ENCODE measurements around the gene TNFSF4.

The TNFSF4 gene

GRCh38 chr1:173210716-173211231 lies 3.6 kb upstream of the TNFSF4 start:
- DNase-seq (ENCODE audit: low read depth in 2 of 2), result no peak

DNA sequence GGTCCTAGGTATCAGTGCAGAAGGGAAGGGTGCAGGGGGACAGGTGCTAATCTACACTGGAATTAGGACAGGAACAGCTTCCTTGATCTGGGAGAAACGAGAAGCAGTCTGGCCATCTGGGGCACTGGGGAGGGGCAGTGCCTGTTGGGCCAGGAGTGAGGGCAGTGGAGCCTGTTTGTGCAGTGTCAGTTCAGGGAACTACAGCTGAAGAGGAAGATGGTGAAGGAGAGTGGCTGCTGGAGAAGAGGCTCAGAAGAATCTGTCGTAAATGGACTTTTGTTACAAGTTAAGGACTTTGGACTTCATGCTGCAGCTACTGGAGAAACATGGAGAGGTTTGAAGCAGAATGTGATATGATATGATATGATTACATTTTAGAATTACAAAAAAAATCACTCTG lies 3.2 kb upstream of the TNFSF4 start:
- no peak for DNase-seq (ENCODE audit: low read depth in 2 of 2)

GRCh38 chr1:173208868-173209267 lies 1.7 kb upstream of the TNFSF4 start:
- no peak for DNase-seq (ENCODE audit: low read depth in 2 of 2)

DNA sequence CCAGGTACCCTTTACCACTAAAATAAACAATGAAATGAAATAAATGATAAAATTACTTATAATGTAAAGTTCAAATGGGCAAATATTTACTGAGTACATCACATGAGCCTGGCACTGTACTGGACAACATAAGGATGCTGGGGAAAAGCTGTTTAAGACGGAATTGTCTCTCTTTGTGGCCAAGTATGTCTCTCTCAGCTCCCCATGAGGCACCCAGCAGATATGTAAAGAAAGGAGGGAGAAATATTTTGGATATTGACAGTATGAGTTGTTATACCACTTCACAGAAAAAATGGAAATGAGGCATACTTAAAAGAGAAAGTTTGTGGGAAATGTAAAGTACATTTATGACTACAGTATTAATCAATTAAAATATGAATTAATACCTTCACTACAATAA lies 1.0 kb upstream of the TNFSF4 start:
- no peak for DNase-seq (ENCODE audit: low read depth in 2 of 2)

DNA sequence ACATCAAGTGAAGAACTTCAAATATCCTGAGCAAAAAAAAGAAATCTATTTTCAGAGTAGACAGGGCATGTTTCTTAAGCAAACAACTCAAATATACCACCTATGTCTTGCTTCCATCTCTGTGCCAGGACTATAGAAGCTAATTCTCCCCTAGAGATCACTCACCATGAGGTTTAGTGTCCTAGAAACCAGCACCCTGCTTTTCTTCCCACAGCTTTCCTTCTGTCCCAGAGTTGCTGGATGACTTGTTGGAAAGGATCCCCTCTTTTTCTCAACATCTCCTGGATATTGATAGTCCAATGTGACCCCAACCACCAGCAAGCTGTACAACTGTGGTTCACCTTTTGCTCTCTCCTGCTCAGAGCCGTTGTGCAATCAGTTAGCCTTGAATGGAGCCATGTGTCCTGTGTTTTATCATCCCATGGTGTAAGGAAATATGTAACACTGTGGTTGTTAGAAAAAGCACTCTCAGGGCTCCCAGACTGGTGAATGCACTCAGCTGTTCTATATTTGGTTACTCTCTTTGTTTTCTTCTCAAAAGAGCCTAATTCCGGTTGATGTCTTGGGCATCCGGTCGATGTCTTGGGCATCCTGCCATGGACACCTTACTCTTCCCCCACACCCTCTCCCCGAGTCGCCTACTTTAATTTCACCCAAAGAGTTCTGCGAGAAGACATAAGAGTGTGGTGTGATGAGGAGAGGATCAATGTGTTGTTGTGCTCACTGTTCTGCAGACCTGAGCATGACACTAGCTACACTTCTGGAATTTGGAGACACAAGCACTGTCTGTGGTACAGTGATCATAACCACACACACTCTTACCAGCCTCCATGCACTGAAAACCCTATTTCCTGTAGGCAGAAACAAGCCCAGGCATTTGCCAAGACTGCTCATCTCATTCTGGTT lies 1.7 kb downstream of the TNFSF4 start:
- DNase-seq (ENCODE audit: low read depth in 2 of 2), result peak in 1 of 2 donors; percentile 8

GRCh38 chr1:173204693-173205092 lies 2.4 kb downstream of the TNFSF4 start:
- no peak for DNase-seq (ENCODE audit: low read depth in 2 of 2)

- DNase-seq (ENCODE audit: low read depth in 2 of 2), result no peak
These were observed 4.5 kb downstream of the TNFSF4 start for GRCh38 chr1:173202424-173203145.

GRCh38 chr1:173201969-173202368 lies 5.2 kb downstream of the TNFSF4 start:
- no peak for DNase-seq (ENCODE audit: low read depth in 2 of 2)

- no peak for DNase-seq (ENCODE audit: low read depth in 2 of 2)
These were observed 11.5 kb downstream of the TNFSF4 start for GRCh38 chr1:173195596-173196088.

DNA sequence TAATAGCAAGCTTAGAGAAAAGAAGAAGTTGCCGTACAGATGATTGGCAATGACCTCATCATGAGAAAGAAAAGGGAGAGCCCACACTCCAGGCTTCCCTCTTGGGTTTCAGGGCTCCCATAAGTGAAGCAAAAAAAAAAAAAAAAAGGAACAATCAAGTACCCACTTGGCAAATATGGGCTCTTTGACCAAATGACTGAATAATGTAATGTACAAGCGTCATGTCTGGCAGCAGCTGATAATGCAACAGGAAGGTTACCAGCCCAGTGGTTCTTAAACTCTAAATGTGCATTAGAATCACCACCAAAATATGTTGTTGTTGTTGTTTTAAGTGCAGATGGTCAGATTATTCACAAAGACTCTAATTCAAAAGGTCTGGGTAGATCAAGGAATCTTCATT lies 13.5 kb downstream of the TNFSF4 start:
- no peak for DNase-seq (ENCODE audit: low read depth in 2 of 2)

DNA sequence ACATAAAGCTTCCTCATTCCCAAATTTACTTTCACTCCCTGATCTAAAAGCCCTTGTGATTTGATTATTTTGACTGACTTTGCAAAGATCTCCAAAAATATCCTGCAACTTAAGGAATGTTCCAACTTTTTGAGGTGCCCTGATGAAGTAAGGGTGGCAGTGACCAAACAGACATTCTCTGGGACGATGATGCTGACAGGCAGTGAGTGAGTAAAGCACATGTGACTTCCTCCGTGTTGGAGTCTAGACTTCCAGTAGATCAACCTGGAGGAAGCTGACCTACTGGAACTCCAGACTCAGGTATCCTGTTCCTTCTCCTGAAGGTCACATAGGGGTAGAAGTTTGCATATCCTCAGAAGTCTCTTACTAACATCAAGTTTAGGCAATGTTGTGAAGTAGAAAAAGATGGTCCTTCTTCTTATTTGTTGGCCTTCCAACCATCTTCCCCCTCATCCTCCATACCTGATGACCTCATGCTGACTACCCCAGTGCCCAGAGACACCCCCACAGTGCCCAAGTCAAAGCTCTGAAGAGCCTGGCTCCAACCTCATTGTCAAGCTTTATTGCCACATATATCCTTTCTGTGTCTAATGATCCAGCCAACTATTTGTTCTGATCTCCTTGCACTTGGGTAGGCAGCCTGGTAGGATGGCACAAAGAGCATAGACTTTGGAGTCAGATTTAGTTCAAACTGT lies 16.0 kb downstream of the TNFSF4 start:
- DNase-seq (ENCODE audit: low read depth in 2 of 2), result no peak

DNA sequence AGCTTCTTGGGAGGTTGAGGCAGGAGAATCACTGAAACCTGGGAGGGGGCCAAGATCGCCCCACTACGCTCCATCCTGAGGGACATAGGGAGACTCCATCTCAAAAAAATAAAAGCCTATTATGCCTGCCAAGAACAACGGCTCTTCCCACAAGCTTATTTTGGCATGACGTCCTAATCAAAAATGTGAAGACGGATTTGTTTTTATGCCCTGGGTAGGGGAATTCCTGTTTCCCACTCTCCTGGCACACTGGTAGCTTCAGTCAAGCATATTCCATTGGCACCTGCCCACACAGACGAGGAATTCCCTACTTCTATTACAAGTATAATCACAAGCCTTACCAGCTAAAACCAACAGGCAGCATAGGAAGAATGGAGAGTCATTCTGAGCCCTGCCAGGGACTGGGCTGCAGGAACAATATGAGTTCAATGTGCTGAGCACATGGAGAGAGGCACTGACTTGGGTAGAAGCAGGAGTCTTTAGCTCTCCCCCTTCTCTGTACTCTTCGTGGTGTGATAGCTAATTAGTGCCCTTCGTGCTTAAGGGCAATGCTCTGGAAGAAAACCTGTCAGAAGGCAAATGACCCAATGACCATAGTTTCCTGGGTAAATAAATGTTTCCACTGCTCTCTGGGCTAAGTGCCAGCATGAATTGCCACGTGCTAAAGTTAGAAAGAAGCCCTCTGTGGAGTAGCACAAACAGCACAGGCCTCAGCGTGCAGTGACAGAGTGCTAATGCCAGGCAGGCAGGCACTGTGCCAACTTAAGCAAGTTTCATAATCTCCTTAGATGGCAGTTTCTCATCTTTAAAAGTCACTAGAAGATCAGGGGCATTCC lies 16.8 kb downstream of the TNFSF4 start:
- no peak for DNase-seq (ENCODE audit: low read depth in 2 of 2)

GRCh38 chr1:173187671-173188237 lies 19.4 kb downstream of the TNFSF4 start:
- DNase-seq (ENCODE audit: low read depth in 2 of 2), result no peak

GRCh38 chr1:173181791-173182190 lies 25.3 kb downstream of the TNFSF4 start:
- no peak for DNase-seq (ENCODE audit: low read depth in 2 of 2)

- no peak for DNase-seq (ENCODE audit: low read depth in 2 of 2)
These were observed 30.9 kb downstream of the TNFSF4 start for GRCh38 chr1:173176246-173176645.

DNA sequence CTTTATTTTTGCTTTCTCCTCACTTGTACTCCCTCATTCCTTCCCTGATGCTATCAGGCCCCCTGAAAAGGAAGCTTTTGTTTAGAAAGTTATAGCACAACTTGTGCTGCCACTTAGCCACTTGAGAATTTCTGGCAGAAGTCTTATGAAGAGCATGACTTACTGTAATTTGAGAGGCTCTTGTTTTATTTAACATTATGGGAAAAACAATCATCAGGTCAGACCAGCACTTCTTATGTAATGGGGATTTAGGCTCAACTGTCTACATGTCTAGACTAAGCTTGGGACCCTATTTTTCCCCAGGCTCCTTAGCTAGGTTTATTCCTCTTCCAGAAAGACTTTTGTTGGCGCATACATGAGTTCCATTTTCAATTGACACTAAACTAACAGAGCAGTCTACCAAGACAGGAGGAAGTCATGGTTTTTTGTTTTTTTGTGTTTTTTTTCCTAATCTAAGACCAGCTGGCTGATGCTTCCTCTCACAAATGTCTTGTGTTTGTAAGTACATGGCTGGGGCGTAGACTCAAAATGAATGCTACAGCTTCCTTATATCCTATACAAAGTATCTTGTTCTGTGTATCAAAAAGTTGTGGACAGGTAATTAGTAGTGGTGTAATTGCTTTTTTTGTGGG lies 31.5 kb downstream of the TNFSF4 start:
- DNase-seq (ENCODE audit: low read depth in 2 of 2), result no peak

DNA sequence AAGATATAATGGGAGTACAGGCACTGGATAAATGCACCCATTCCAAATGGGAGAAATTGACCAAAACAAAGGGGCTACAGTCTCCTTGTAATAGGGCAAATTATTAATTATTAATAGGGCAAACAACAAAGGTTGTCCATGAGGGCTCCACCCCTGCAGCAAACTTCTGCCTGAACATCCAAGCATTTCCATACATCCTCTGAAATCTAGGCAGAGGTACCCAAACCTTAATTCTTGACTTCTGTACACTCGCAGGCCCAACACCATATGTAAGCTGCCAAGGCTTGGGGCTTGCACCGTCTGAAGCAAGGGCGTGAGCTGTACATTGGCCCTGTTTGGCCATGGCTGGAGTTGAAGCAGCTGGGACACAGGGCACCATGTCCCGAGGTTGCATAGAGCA lies 33.7 kb downstream of the TNFSF4 start:
- no peak for DNase-seq (ENCODE audit: low read depth in 2 of 2)

- no peak for DNase-seq (ENCODE audit: low read depth in 2 of 2)
These were observed 36.0 kb downstream of the TNFSF4 start for GRCh38 chr1:173171152-173171551.

GRCh38 chr1:173168941-173169340 lies 38.2 kb downstream of the TNFSF4 start:
- no peak for DNase-seq (ENCODE audit: low read depth in 2 of 2)

DNA sequence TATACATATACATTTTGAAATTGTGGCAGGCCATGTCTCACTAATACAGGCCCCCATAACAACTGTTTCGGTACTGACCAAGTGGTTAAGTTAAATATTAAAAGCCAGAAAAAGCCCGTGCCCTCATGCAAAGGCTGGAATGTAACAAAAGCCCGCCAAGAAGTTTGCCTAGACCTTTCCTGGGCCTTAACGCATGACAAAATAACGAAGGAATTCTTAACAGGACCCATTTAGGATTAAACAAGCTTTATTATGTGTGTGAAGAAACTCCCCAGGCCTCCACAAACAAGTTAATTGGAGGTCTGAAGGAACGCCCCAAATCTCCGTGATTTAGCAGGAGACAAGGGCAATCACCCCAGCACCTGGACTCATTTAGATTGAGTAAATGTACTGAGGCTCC lies 42.4 kb downstream of the TNFSF4 start:
- DNase-seq (ENCODE audit: low read depth in 2 of 2), result no peak

All from stimulated activated CD4-positive, alpha-beta T cell treated with anti-CD3 and anti-CD28 coated beads, Interleukin-1b, Interleukin-23, amount 100 ng/mL, for 4 hours (primary cell).